Neural cell (in vitro differentiated cells): Measurements from ENCODE around the gene GIMAP8. TPM values are rescaled to one million over a fixed set of nuclear protein-coding genes. Genes with fewer than 3 reads are reported as not detected.

ENCODE experiments used
- H2AFZ ChIP-seq: fragments of 200-600, 300-800 bp; sonication (generic), shearing (Covaris generic); 2 replicates; pipeline ENCODE4 v1.6.0; 2014; ENCODE audit warnings: low read depth, mild to moderate bottlenecking, antibody characterized with exemption, low read length, moderate library complexity
- H3F3A ChIP-seq: fragments of 200-600 bp; shearing (Covaris generic); 2 replicates; pipeline ENCODE4 v1.6.1; 2016; ENCODE audit warnings: mild to moderate bottlenecking, moderate library complexity, mixed read lengths, antibody characterized with exemption, low read length; ENCODE audit not compliant: insufficient read depth, poor library complexity, severe bottlenecking
- H3K27ac ChIP-seq: fragments of 200-600, 300-800 bp; sonication (generic), shearing (Covaris generic); 2 replicates; pipeline ENCODE4 v1.5.1; 2014; ENCODE audit warnings: mild to moderate bottlenecking, low read length, moderate library complexity
- H3K27me3 ChIP-seq: fragments of 300-800, 200-600 bp; sonication (generic), shearing (Covaris generic); 2 replicates; pipeline ENCODE4 v1.6.0; 2014; ENCODE audit warnings: mild to moderate bottlenecking, low read depth, low read length, moderate library complexity; ENCODE audit not compliant: insufficient read depth
- H3K36me3 ChIP-seq: fragments of 300-800, 200-600 bp; sonication (generic), shearing (Covaris generic); 2 replicates; pipeline ENCODE4 v1.5.1; 2014; ENCODE audit warnings: mild to moderate bottlenecking, antibody characterized with exemption, low read length, moderate library complexity; ENCODE audit not compliant: insufficient read depth
- H3K4me2 ChIP-seq: fragments of 300-800, 200-600 bp; sonication (generic), shearing (Covaris generic); 2 replicates; pipeline ENCODE4 v1.6.0; 2014; ENCODE audit warnings: mild to moderate bottlenecking, low read length
- H3K4me3 ChIP-seq: fragments of 300-800, 200-600 bp; sonication (generic), shearing (Covaris generic); 2 replicates; pipeline ENCODE4 v1.5.1; 2014; ENCODE audit warnings: mild to moderate bottlenecking, low read length, moderate library complexity
- H3K79me2 ChIP-seq: fragments of 200-600 bp; shearing (Covaris generic); replicated peaks from 2 replicates; pipeline ENCODE4 v1.6.0; 2014; ENCODE audit warnings: mild to moderate bottlenecking, low read length, moderate library complexity; ENCODE audit not compliant: insufficient read depth
- H3K9ac ChIP-seq: fragments of 300-800, 200-600 bp; sonication (generic), shearing (Covaris generic); 2 replicates; pipeline ENCODE4 v1.6.1; 2016; ENCODE audit warnings: mild to moderate bottlenecking, low read length, mixed read lengths
- H3K9me2 ChIP-seq: fragments of 200-600 bp; shearing (Covaris generic); 2 replicates; pipeline ENCODE4 v1.6.1; 2016; ENCODE audit warnings: mild to moderate bottlenecking, low read length, mixed read lengths; ENCODE audit not compliant: insufficient read depth
- H3K9me3 ChIP-seq: fragments of 200-600, 300-800 bp; sonication (generic), shearing (Covaris generic); 2 replicates; pipeline ENCODE4 v1.6.1; 2016; ENCODE audit warnings: mild to moderate bottlenecking, mixed run types, low read length, moderate library complexity, mixed read lengths
- H4K20me1 ChIP-seq: fragments of 200-600 bp; shearing (Covaris generic); 2 replicates; pipeline ENCODE4 v1.6.1; 2016; ENCODE audit warnings: mild to moderate bottlenecking, mixed run types; ENCODE audit not compliant: insufficient read depth
- EP300 ChIP-seq: fragments of 450-650 bp; conservative IDR thresholded peaks from 2 replicates; pipeline ENCODE4 v1.6.1; 2014; ENCODE audit warnings: antibody characterized with exemption, mild to moderate bottlenecking, moderate library complexity; ENCODE audit not compliant: poor library complexity, severe bottlenecking
- EZH2 ChIP-seq: fragments of 200-600, 300-800 bp; shearing (Covaris generic), sonication (generic); IDR thresholded peaks from 2 replicates; pipeline ENCODE4 v1.6.1; 2014; ENCODE audit warnings: antibody characterized with exemption, low read length, borderline replicate concordance, mild to moderate bottlenecking; ENCODE audit not compliant: insufficient read depth, poor library complexity, severe bottlenecking
- MXI1 ChIP-seq: fragments of 450-650 bp; conservative IDR thresholded peaks from 2 replicates; pipeline ENCODE4 v1.6.1; 2014; ENCODE audit warnings: antibody characterized with exemption, mild to moderate bottlenecking; ENCODE audit not compliant: poor library complexity, severe bottlenecking
- POLR2AphosphoS5 ChIP-seq: IDR thresholded peaks from 2 replicates; pipeline ENCODE4 v1.6.1; 2012
- RAD21 ChIP-seq: fragments of 450-650 bp; conservative IDR thresholded peaks from 2 replicates; pipeline ENCODE4 v1.6.1; 2014; ENCODE audit warnings: antibody characterized with exemption, mild to moderate bottlenecking, moderate library complexity
- SMC3 ChIP-seq: fragments of 450-650 bp; conservative IDR thresholded peaks from 2 replicates; pipeline ENCODE4 v1.6.1; 2014; ENCODE audit warnings: antibody characterized with exemption, mild to moderate bottlenecking, moderate library complexity; ENCODE audit not compliant: poor library complexity
- TAF1 ChIP-seq: IDR thresholded peaks from 2 replicates; pipeline ENCODE4 v1.6.1; 2012; ENCODE audit warnings: low read depth
- polyA plus RNA-seq: library from polyadenylated mRNA; depleted of rRNA; stranded (reverse); fragments of >200 nt; gene quantifications from 2 replicates; pipeline ENCODE4 v1.2.3, GENCODE V29; 2014
- TF ChIP-seq, protein P1 (sequence below): fragments of 450-650 bp; IDR thresholded peaks from 2 replicates; pipeline ENCODE4 v1.5.1; 2014; ENCODE audit warnings: antibody characterized with exemption, mild to moderate bottlenecking, moderate library complexity; ENCODE audit not compliant: poor library complexity, severe bottlenecking
- TF ChIP-seq, protein P2 (sequence below): IDR thresholded peaks from 2 replicates; pipeline ENCODE4 v1.6.1; 2012; ENCODE audit warnings: borderline replicate concordance

The GIMAP8 gene
- polyA plus RNA-seq, 1 donor from 2014 or later, result not detected

DNA sequence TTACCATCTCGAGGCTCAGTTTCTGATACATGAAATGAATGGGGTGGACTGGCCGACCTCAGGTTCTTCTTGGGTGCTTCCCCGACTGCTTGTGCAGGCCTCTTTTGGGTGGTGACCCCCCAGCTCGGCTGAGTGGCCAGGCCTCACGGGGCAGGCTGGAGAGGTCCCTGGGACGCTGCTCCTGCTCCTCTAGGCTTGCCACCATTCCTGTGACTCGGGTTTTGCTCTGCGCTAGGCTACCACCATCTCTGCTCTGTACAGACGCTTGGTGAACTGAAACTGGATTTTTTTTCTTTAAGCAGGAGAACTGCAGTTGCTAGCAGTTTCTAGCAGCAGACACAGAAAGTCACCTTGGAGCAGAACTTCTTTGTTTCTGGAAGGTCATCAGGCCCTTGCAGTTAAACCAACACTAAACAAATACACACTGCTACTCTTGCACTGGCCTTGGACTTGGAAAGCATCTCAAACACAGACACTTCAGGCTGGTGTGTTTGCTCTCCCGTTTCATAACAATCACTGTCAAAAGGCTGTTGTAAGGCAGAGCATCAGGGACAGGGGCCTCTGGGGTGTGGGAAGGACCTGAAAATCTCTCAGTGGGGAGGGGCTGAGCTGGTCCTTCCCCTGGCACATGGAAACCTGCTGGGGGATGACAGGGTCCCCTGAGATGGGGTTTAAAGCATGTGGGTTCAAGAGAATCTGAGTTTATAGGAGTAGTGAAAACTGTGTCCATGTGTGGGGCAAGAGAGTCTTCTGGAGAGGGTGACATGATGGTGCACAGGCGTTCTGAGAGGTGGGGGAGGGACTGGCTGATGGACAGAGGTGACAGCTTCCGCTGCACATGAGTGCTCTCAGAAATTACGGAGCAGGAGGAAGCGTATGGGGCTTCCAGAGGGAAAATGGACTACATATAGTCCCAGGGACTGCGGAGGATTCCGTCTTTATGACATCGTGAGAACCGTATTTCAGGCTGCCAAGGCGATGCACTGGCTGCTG is 35.0 kb upstream of the GIMAP8 start:
- Histone ChIP-seq H4K20me1 (no peaks in the 10 kb centered on the region), H3K27ac (peak overlapping the region; percentile 16), H3K36me3 (no peaks in the 10 kb centered on the region), H3K9me3 (no peaks in the 10 kb centered on the region), H3K4me2 (no peak overlapping the region), H3F3A (no peaks in the 10 kb centered on the region), H3K27me3 (no peaks in the 10 kb centered on the region), H3K9ac (peak overlapping the region; percentile 9), H2AFZ (no peak overlapping the region), H3K4me3 (no peak overlapping the region), H3K9me2 (no peaks in the 10 kb centered on the region), H3K79me2 (no peaks in the 10 kb centered on the region)
- TF ChIP-seq, protein P1, sequence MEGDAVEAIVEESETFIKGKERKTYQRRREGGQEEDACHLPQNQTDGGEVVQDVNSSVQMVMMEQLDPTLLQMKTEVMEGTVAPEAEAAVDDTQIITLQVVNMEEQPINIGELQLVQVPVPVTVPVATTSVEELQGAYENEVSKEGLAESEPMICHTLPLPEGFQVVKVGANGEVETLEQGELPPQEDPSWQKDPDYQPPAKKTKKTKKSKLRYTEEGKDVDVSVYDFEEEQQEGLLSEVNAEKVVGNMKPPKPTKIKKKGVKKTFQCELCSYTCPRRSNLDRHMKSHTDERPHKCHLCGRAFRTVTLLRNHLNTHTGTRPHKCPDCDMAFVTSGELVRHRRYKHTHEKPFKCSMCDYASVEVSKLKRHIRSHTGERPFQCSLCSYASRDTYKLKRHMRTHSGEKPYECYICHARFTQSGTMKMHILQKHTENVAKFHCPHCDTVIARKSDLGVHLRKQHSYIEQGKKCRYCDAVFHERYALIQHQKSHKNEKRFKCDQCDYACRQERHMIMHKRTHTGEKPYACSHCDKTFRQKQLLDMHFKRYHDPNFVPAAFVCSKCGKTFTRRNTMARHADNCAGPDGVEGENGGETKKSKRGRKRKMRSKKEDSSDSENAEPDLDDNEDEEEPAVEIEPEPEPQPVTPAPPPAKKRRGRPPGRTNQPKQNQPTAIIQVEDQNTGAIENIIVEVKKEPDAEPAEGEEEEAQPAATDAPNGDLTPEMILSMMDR, result no peak
- TF ChIP-seq RAD21 (no peak), EZH2 (no peak), TAF1 (no peak), MXI1 (no peak), POLR2AphosphoS5 (no peak), SMC3 (no peak), EP300 (no peak)
- TF ChIP-seq, protein P2, sequence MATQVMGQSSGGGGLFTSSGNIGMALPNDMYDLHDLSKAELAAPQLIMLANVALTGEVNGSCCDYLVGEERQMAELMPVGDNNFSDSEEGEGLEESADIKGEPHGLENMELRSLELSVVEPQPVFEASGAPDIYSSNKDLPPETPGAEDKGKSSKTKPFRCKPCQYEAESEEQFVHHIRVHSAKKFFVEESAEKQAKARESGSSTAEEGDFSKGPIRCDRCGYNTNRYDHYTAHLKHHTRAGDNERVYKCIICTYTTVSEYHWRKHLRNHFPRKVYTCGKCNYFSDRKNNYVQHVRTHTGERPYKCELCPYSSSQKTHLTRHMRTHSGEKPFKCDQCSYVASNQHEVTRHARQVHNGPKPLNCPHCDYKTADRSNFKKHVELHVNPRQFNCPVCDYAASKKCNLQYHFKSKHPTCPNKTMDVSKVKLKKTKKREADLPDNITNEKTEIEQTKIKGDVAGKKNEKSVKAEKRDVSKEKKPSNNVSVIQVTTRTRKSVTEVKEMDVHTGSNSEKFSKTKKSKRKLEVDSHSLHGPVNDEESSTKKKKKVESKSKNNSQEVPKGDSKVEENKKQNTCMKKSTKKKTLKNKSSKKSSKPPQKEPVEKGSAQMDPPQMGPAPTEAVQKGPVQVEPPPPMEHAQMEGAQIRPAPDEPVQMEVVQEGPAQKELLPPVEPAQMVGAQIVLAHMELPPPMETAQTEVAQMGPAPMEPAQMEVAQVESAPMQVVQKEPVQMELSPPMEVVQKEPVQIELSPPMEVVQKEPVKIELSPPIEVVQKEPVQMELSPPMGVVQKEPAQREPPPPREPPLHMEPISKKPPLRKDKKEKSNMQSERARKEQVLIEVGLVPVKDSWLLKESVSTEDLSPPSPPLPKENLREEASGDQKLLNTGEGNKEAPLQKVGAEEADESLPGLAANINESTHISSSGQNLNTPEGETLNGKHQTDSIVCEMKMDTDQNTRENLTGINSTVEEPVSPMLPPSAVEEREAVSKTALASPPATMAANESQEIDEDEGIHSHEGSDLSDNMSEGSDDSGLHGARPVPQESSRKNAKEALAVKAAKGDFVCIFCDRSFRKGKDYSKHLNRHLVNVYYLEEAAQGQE, result no peak

DNA sequence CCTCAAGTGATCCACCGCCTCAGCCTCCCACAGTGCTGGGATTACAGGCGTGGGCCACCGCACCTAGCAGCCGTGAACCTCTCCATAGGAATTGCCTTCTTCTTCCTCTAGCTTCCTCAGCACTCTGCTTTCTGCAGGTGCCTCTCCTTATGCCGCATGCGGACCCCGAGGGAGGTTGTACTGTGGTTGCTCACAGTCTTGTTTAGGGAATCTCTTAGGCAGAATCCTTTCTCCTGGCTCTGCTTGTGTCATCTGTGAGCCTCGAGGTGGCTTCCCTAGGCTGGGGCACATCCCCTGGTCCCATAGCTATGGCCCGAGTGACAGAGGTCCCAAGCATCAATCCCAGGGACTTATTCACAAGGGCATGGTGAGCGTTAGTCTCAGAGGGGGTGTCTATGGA is 33.2 kb upstream of the GIMAP8 start:
- Histone ChIP-seq H3K27ac (no peak overlapping the region), H3K9me2 (no peaks in the 10 kb centered on the region), H3K79me2 (no peaks in the 10 kb centered on the region), H3K27me3 (no peaks in the 10 kb centered on the region), H3K4me3 (no peak overlapping the region), H3K9me3 (no peaks in the 10 kb centered on the region), H2AFZ (no peak overlapping the region), H3K9ac (no peak overlapping the region), H3F3A (no peaks in the 10 kb centered on the region), H4K20me1 (no peaks in the 10 kb centered on the region), H3K36me3 (no peaks in the 10 kb centered on the region), H3K4me2 (no peak overlapping the region)
- TF ChIP-seq SMC3, result no peak
- no peak for TF ChIP-seq MXI1
- TF ChIP-seq, protein P1, result no peak
- no peak for TF ChIP-seq EZH2
- TF ChIP-seq TAF1, result no peak
- no peak for TF ChIP-seq RAD21
- TF ChIP-seq, protein P2, result no peak
- TF ChIP-seq EP300, result no peak
- TF ChIP-seq POLR2AphosphoS5, result no peak
